Measurements from ENCODE around the gene SCN5A.

GRCh38 chr3:38622336-38622735 lies 27.2 kb downstream of the SCN5A start:
- no peak for TF ChIP-seq ELF4 (IDR thresholded peaks at IDR 0.05)
- no peak for TF ChIP-seq BHLHE40 (IDR thresholded peaks at IDR 0.05; ENCODE audit: borderline replicate concordance)
- no peak for TF ChIP-seq SP1 (IDR thresholded peaks at IDR 0.05)
- no peak for TF ChIP-seq SUZ12 (IDR thresholded peaks at IDR 0.05)
- no peak for TF ChIP-seq TARDBP (IDR thresholded peaks at IDR 0.05)
- TF ChIP-seq FOXM1 (IDR thresholded peaks at IDR 0.05; ENCODE audit: borderline replicate concordance): no peak
- TF ChIP-seq ZNF384 (IDR thresholded peaks at IDR 0.05): no peak
- no peak for TF ChIP-seq HDGF (IDR thresholded peaks at IDR 0.05; ENCODE audit: borderline replicate concordance)
- no peak for TF ChIP-seq PKNOX1 (IDR thresholded peaks at IDR 0.05)
- TF ChIP-seq ARNT (IDR thresholded peaks at IDR 0.05): no peak
- TF ChIP-seq FOXA1 (IDR thresholded peaks at IDR 0.05): no peak
- TF ChIP-seq CTBP1 (IDR thresholded peaks at IDR 0.05; ENCODE audit: borderline replicate concordance): no peak
- no peak for TF ChIP-seq FOXK2 (IDR thresholded peaks at IDR 0.05)

All from HEK293T (cell line).